Activated T-cell treated with anti-CD3 and anti-CD28 coated beads for 4 hours (primary cell): Measurements from ENCODE around the gene ZNF784.

Source experiments
- DNase-seq: peaks from one replicate; pipeline ENCODE4 v3.0.0-alpha.2; 2020

Gene ZNF784

GRCh38 chr19:55618426-55618825, 5.9 kb downstream of the ZNF784 start:
- DNase-seq = no peak

- DNase-seq = no peak
Observed at GRCh38 chr19:55617426-55617825, 6.9 kb downstream of the ZNF784 start.

GRCh38 chr19:55616395-55616875, 7.9 kb downstream of the ZNF784 start:
- DNase-seq = no peak

GRCh38 chr19:55615543-55616394, 8.6 kb downstream of the ZNF784 start:
- DNase-seq = no peak

- DNase-seq = no peak
Observed at GRCh38 chr19:55614711-55615542, 9.4 kb downstream of the ZNF784 start.

- DNase-seq = no peak
Observed at GRCh38 chr19:55613930-55614710, 10.2 kb downstream of the ZNF784 start.

GRCh38 chr19:55613396-55613795, 11.0 kb downstream of the ZNF784 start:
- DNase-seq = no peak

GRCh38 chr19:55611983-55612645, 12.3 kb downstream of the ZNF784 start:
- no peak for DNase-seq

GRCh38 chr19:55611300-55611982, 12.9 kb downstream of the ZNF784 start:
- DNase-seq = no peak

GRCh38 chr19:55609326-55609725, 15.0 kb downstream of the ZNF784 start:
- DNase-seq = no peak

- DNase-seq = no peak
Observed at GRCh38 chr19:55606817-55607216, 17.5 kb downstream of the ZNF784 start.

- no peak for DNase-seq
Observed at GRCh38 chr19:55606471-55606787, 17.9 kb downstream of the ZNF784 start.

GRCh38 chr19:55605637-55606470, 18.5 kb downstream of the ZNF784 start, which contains the start of gene ZNF865:
TSS of gene ZNF865 (plus strand) at chr19:55605647. CDS start at chr19:55613619, 7,972 bp downstream.
- peak; percentile 56 for DNase-seq

GRCh38 chr19:55605207-55605636, 19.1 kb downstream of the ZNF784 start:
- DNase-seq = peak; percentile 98

GRCh38 chr19:55603581-55604292, 20.6 kb downstream of the ZNF784 start:
- no peak for DNase-seq

- no peak for DNase-seq
Observed at GRCh38 chr19:55603115-55603514, 21.3 kb downstream of the ZNF784 start.

GRCh38 chr19:55602104-55603001, 22.0 kb downstream of the ZNF784 start:
- no peak for DNase-seq

- DNase-seq = no peak
Observed at GRCh38 chr19:55601084-55601483, 23.3 kb downstream of the ZNF784 start.

- no peak for DNase-seq
Observed at GRCh38 chr19:55600662-55601028, 23.7 kb downstream of the ZNF784 start.
